KG1 (cell line): Measurements from ENCODE around the gene ARHGEF17.

Source experiments
- DNase-seq: peaks from one replicate; lab custom pipeline; 2025; lab: John Stamatoyannopoulos, UW

ARHGEF17 gene

GRCh38 chr11:73406619-73407018, 98.5 kb downstream of the ARHGEF17 start:
- no peak for DNase-seq

GRCh38 chr11:73409431-73409830, 101.4 kb downstream of the ARHGEF17 start:
- no peak for DNase-seq

GRCh38 chr11:73410627-73411026, 102.6 kb downstream of the ARHGEF17 start:
- no peak for DNase-seq

GRCh38 chr11:73411031-73411430, 103.0 kb downstream of the ARHGEF17 start:
- DNase-seq, result no peak

GRCh38 chr11:73412308-73412707, 104.2 kb downstream of the ARHGEF17 start:
- DNase-seq, result no peak

- no peak for DNase-seq
Measured at GRCh38 chr11:73413256-73413655, 105.2 kb downstream of the ARHGEF17 start.

GRCh38 chr11:73414977-73415651, 107.0 kb downstream of the ARHGEF17 start:
- DNase-seq, result no peak

- no peak for DNase-seq
Measured at GRCh38 chr11:73415854-73416615, 108.0 kb downstream of the ARHGEF17 start.

GRCh38 chr11:73416786-73417185, 108.7 kb downstream of the ARHGEF17 start:
- no peak for DNase-seq
